ENCODE results near the gene DNAH6.

DNAH6 gene

DNA sequence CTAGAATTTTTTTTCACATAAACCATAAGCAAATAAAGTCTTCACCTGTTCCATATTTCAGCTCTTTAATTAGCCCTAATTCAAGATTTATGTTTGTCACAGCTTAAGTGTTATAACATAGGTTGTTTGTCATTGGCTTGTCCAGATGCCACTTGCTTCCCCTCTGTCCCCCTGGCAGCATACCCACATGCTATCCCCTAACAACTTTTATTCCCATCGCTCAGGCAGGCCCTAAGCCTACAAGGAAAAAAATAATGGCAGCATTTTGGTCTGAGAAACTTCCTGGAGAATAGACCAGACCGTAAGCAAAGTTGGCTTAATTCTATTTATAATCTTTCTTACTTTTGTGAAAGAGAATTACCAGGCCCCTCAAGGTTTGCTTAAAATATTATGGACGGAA lies 173.9 kb downstream of the DNAH6 start:
- no peak for DNase-seq (ENCODE audit: low read depth in 2 of 2)

- DNase-seq (ENCODE audit: low read depth in 2 of 2), result no peak
These were observed 177.9 kb downstream of the DNAH6 start for GRCh38 chr2:84694088-84694622.

- no peak for DNase-seq (ENCODE audit: low read depth in 2 of 2)
These were observed 181.6 kb downstream of the DNAH6 start for GRCh38 chr2:84697895-84698294.

DNA sequence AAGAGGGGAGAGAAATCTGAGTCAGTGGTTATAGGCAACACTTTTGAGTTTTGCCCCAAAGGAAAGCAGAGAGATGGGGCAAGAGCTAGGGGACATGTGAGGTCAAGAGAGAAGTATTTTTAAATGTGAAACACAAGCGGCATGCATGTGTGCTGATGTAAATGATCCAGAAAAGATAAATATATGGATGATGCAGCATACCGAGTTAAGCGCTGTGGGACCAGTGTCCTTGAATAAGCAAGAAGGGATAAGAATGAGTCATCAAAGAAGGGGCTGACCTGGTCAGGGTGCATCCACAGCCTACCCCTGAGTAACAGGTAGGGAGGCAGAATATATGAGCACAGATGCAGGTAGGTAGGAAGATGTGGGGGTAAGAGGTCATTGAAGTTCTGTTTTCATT lies 183.7 kb downstream of the DNAH6 start:
- DNase-seq (ENCODE audit: low read depth in 2 of 2), result no peak

DNA sequence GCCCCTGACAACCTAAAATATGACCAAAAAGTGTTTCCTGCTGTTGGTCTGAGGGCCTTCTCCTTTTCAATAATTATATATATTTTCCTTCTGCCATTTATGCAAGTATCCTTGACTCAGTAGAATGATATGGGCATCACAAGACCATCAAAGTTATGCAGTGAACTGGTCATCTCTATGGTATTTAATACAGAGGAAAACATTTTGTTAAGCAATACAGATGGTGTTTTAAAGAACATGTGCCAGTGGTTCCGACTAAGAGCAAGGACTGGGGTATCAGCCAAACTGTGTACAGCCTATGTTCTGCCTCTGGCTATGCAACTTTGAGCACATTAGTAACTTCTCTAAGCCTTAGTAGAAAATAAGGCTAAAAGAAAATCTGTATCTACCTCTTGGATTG lies 185.6 kb downstream of the DNAH6 start:
- DNase-seq (ENCODE audit: low read depth in 2 of 2), result no peak

GRCh38 chr2:84702941-84703340 lies 186.6 kb downstream of the DNAH6 start:
- no peak for DNase-seq (ENCODE audit: low read depth in 2 of 2)

DNA sequence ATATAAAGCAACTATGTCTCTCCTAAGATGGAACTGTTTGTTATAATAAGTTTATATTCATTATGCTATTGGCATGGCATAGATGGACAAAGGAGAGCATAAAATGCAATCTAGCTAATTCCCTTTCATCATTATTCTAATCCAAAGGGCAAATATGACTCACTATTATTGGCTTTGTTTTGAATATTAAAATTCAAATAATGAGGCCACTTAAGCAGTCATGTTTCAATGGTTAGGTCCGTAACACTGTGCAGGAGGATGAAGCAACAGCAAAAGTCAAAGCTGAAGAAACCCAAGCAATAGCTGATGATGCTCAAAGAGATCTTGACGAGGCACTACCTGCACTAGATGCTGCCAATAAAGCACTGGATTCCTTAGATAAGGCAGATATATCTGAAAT lies 187.5 kb downstream of the DNAH6 start:
- no peak for DNase-seq (ENCODE audit: low read depth in 2 of 2)

- no peak for DNase-seq (ENCODE audit: low read depth in 2 of 2)
These were observed 188.4 kb downstream of the DNAH6 start for GRCh38 chr2:84704505-84705244.

- no peak for DNase-seq (ENCODE audit: low read depth in 2 of 2)
These were observed 189.6 kb downstream of the DNAH6 start for GRCh38 chr2:84705858-84706257.

DNA sequence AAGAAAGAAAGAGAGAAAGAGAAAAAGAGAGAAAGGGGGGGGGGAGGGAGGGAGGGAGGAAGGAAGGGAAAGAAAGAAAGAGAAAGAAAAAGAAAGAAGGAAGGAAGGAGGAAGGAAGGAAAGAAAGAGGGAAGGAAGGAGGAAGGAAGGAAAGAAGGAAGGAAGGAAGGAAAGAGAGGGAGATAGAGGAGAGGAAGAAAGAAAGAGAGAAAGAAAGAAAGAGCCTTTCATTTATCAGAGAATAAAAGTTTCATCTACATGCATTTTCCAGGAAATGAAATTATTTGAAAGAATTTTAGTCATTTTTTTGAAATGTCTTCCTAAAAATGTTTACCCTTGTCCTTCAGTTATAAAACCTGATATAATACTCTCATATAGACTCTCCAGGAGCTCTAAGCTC lies 192.1 kb downstream of the DNAH6 start:
- no peak for DNase-seq (ENCODE audit: low read depth in 2 of 2)

- no peak for DNase-seq (ENCODE audit: low read depth in 2 of 2)
These were observed 195.4 kb downstream of the DNAH6 start for GRCh38 chr2:84711651-84712050.

DNA sequence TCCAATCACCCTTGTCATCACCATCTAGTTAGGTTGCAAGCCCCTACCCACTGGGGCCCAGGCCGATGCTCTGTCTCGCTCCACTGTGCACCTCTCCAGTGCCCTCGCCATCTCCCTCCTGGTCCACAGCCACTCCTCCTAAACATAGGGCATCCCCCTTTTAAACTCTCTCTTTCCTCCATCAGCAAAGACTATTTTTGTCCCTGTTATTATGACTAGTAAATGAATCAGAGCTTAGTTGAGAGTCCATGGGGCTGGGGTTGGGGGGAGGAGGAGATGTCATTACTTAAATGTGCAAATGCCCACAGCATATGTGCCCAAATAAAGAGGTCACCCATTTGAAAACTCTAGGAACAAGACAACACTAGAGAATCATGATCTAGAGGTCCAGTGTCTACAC lies 197.1 kb downstream of the DNAH6 start:
- no peak for DNase-seq (ENCODE audit: low read depth in 2 of 2)

DNA sequence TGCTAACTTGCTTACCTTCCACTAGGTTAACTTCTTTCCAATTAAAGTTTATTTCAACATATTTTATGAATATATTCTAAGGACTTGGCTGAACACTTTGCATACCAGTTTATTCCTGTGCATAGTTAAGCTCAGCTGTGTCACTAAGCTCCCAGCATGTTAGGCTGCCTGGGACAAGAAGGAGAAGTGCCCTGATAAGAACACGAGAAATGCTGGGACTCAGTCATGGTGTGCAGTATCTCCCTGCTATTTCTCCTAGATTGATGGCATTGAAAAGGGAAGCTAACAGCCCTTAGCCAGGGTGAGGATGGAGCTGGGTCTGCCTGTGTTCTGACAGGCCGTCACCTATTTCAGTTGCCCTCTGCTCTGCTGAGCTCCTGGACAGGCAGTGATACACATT lies 200.3 kb downstream of the DNAH6 start:
- DNase-seq (ENCODE audit: low read depth in 2 of 2), result no peak

- no peak for DNase-seq (ENCODE audit: low read depth in 2 of 2)
These were observed 201.0 kb downstream of the DNAH6 start for GRCh38 chr2:84717302-84717701.

- no peak for DNase-seq (ENCODE audit: low read depth in 2 of 2)
These were observed 203.1 kb downstream of the DNAH6 start for GRCh38 chr2:84719434-84719833.

- DNase-seq (ENCODE audit: low read depth in 2 of 2), result no peak
These were observed 207.5 kb downstream of the DNAH6 start for GRCh38 chr2:84723831-84724230.

DNA sequence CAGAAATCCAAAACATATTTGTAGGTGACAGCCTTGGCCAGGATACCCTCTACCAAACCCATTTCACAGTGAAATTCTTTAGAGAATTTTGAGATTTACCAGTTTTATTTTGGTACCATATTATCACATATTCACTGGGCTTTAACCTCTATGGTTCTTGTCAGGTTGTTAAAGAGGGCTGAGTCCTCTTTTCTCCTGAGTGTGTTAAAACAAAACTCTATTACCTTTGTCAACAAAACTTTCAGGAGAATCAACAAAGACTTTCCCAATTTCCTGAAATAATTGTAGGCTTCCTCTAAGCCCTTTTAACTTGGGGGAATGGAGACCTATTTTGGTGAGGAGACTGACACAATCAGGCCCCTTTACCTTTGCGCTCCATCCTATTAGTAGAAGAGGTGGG lies 209.4 kb downstream of the DNAH6 start:
- no peak for DNase-seq (ENCODE audit: low read depth in 2 of 2)

GRCh38 chr2:84727315-84727714 lies 211.0 kb downstream of the DNAH6 start:
- DNase-seq (ENCODE audit: low read depth in 2 of 2), result no peak

DNA sequence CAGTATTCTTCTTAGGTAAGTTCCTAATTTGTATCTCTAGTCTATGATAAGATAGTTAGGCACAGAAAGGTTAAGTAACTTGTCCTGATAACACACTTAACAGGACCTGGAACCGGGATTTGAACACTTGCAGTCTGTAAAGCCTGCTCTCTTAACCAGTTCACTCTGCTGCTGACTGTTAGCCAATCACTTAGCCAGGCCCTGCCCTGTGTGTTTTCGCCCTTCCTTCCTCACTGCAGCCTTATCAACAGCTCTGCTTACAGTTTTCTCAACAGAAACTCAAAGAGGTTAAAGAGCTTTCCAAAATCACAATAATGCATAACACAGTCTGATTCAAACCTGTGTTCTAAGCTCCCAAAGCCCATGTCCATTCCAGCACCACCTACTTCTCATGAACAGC lies 212.9 kb downstream of the DNAH6 start:
- no peak for DNase-seq (ENCODE audit: low read depth in 2 of 2)

- DNase-seq (ENCODE audit: low read depth in 2 of 2), result no peak
These were observed 214.9 kb downstream of the DNAH6 start for GRCh38 chr2:84731185-84731584.

GRCh38 chr2:84732897-84733778 lies 216.8 kb downstream of the DNAH6 start:
- no peak for DNase-seq (ENCODE audit: low read depth in 2 of 2)

DNA sequence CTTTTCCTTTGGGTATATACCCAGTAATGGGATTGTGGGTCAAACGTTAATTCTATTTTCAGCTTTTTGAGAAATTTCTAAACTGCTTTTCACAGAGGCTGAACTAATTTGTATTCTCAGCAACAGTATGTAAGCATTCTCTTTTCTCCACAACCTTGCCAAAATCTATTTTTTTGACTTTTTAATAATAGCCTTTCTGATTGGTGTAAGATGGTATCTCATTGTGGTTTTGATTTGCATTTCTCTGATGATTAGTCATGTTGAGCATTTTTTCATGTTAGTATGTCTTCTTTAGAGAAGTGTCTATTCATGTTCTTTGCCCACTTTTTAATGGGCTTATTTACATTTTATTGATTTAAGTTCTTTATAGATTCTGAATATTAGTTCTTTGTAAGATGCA lies 219.1 kb downstream of the DNAH6 start:
- no peak for DNase-seq (ENCODE audit: low read depth in 2 of 2)

Measured in stimulated activated CD4-positive, alpha-beta T cell treated with anti-CD3 and anti-CD28 coated beads, Interleukin-12 subunit alpha, Interleukin-12 subunit beta, amount 100 ng/mL, for 24 hours (primary cell).